B cell (primary cell): ENCODE results near the gene EVA1A. TPM values are rescaled to one million over a fixed set of nuclear protein-coding genes. Genes with fewer than 3 reads are reported as not detected.

Experiments used
- ATAC-seq: fragments of 200-7000 bp; cut with Tn5 transposase; one replicate; pipeline ENCODE4 v1.10.0; 2021; ENCODE audit warnings: low read depth, mild to moderate bottlenecking, moderate number of reproducible peaks, moderate library complexity
- CTCF ChIA-PET: fragments of 350-600 bp; sonication (Branson Sonifier 250); formaldehyde crosslinking; loops from one replicate; lab custom pipeline; 2021; ENCODE audit warnings: antibody characterized with exemption, inconsistent platforms; lab: Charles Lee
- POLR2A ChIA-PET: fragments of 350-600 bp; sonication (Branson Sonifier 250); formaldehyde crosslinking; loops from one replicate; lab custom pipeline; 2021; ENCODE audit warnings: antibody characterized with exemption; lab: Charles Lee
- DNase-seq: peaks from one replicate; pipeline ENCODE4 v3.0.0; 2013
- H2AFZ ChIP-seq: 2 replicates; pipeline ENCODE4 v1.6.1; 2012; ENCODE audit warnings: mild to moderate bottlenecking, low read depth, low read length; ENCODE audit not compliant: insufficient read depth, poor library complexity, severe bottlenecking
- H3K27ac ChIP-seq, 2 donors: 1 replicate in 1 of 2; 2 replicates in 1 of 2; pipeline ENCODE4 v1.5.1; 2012 to 2013; ENCODE audit warnings: low read length in 2 of 2, mild to moderate bottlenecking in 2 of 2, moderate library complexity in 1 of 2
- H3K27me3 ChIP-seq, 4 experiments: fragments of 200-600 bp in 1 of 4; sonication (generic) in 1 of 4; replicated peaks in 1 of 4; 1 replicate in 2 of 4; 2 replicates in 2 of 4; pipeline versions ENCODE4 v1.6.1 to v1.7.0; 2013 to 2016; ENCODE audit warnings: low read length in 3 of 4, mild to moderate bottlenecking in 2 of 4, mixed read lengths in 1 of 4, moderate library complexity in 1 of 4; ENCODE audit not compliant: insufficient read depth in 4 of 4, control insufficient read depth in 3 of 4; ENCODE audit errors: control extremely low read depth in 1 of 4
- H3K36me3 ChIP-seq, 2 experiments: replicated peaks in 1 of 2; 1 replicate in 1 of 2; 2 replicates in 1 of 2; pipeline versions ENCODE4 v1.6.1 to v1.7.1; 2013; ENCODE audit warnings: low read length in 1 of 2; ENCODE audit not compliant: insufficient read depth in 2 of 2, control insufficient read depth in 1 of 2; ENCODE audit errors: control extremely low read depth in 1 of 2, extremely low read depth in 1 of 2
- H3K4me1 ChIP-seq, 2 donors: fragments of 200-600 bp in 1 of 2; sonication (generic) in 1 of 2; 1 replicate in 1 of 2; 2 replicates in 1 of 2; pipeline versions ENCODE4 v1.5.1 to v1.6.1; 2013 to 2017; ENCODE audit warnings: low read length in 2 of 2; ENCODE audit not compliant: control insufficient read depth in 2 of 2, insufficient read depth in 2 of 2
- H3K4me2 ChIP-seq: replicated peaks from 2 replicates; pipeline ENCODE3; 2012; ENCODE audit warnings: mild to moderate bottlenecking, low read depth, low read length; ENCODE audit not compliant: poor library complexity, severe bottlenecking
- H3K4me3 ChIP-seq, 5 experiments: fragments of 200-600 bp in 1 of 5; sonication (generic) in 1 of 5; 1 replicate in 3 of 5; 2 replicates in 2 of 5; pipeline versions ENCODE4 v1.5.1 to v1.7.0; 2011 to 2016; ENCODE audit warnings: low read length in 4 of 5, mild to moderate bottlenecking in 4 of 5, low read depth in 2 of 5, control low read depth in 1 of 5, moderate library complexity in 1 of 5; ENCODE audit not compliant: insufficient read depth in 1 of 5; ENCODE audit errors: control extremely low read depth in 1 of 5, extremely low read depth in 1 of 5
- H3K79me2 ChIP-seq: fragments of 200-600 bp; sonication (generic); one replicate; pipeline ENCODE4 v1.6.0; 2016; ENCODE audit warnings: low read length; ENCODE audit not compliant: control insufficient read depth, insufficient read depth
- H3K9ac ChIP-seq: fragments of 200-600 bp; sonication (generic); 2 replicates; pipeline ENCODE4 v1.6.1; 2017; ENCODE audit warnings: mild to moderate bottlenecking, low read length, moderate library complexity
- H3K9me3 ChIP-seq, 3 donors: one replicate each; pipeline versions ENCODE4 v1.6.1 to v1.7.1; 2013; ENCODE audit warnings: low read length in 2 of 3; ENCODE audit not compliant: control insufficient read depth in 2 of 3, insufficient read depth in 1 of 3; ENCODE audit errors: control extremely low read depth in 1 of 3
- H4K20me1 ChIP-seq: 2 replicates; pipeline ENCODE4 v1.6.0; 2012; ENCODE audit warnings: mild to moderate bottlenecking, low read length; ENCODE audit not compliant: insufficient read depth, control insufficient read depth, poor library complexity, severe bottlenecking
- H3K27ac Mint-ChIP-seq: one replicate; pipeline ENCODE4 v1.8.0; 2021; ENCODE audit warnings: mixed read lengths
- H3K27me3 Mint-ChIP-seq: one replicate; pipeline ENCODE4 v1.8.0; 2021; ENCODE audit warnings: mixed read lengths
- H3K4me1 Mint-ChIP-seq: one replicate; pipeline ENCODE4 v1.8.0; 2021; ENCODE audit warnings: mixed read lengths
- H3K4me3 Mint-ChIP-seq: one replicate; pipeline ENCODE4 v1.8.0; 2021; ENCODE audit warnings: mixed read lengths
- H3K9me3 Mint-ChIP-seq: one replicate; pipeline ENCODE4 v1.8.0; 2022; ENCODE audit warnings: mixed read lengths; ENCODE audit not compliant: insufficient read depth
- EZH2 ChIP-seq: IDR thresholded peaks from 2 replicates; pipeline ENCODE4 v1.6.1; 2012; ENCODE audit warnings: borderline replicate concordance, low read depth, mild to moderate bottlenecking, moderate library complexity, low read length; ENCODE audit not compliant: insufficient read depth, poor library complexity, severe bottlenecking
- WGBS: methylation state at CpG from one replicate; pipeline ENCODE4 v1.1.5; 2013; ENCODE audit warnings: missing lambda C conversion rate; ENCODE audit not compliant: insufficient coverage; 5-methylcytosine and 5-hydroxymethylcytosine counted together
- intact Hi-C: fragments of 100-400 bp; cut with micrococcal nuclease; formaldehyde crosslinking; loops from one replicate; pipeline ENCODE4 v1.10.0; 2022
- polyA plus RNA-seq: library from polyadenylated mRNA; depleted of rRNA; stranded (reverse); fragments of >200 nt; gene quantifications from 2 replicates; pipeline ENCODE4 v1.2.3, GENCODE V29; 2012
- total RNA-seq, 2 donors: library from RNA; stranded (reverse); fragments of 120-200 nt in 1 of 2; gene quantifications; 1 replicate in 1 of 2; 2 replicates in 1 of 2; pipeline versions ENCODE4 v1.2.3 to v1.2.4, GENCODE V29; 2013 to 2022
- TF ChIP-seq, protein P1 (sequence below): fragments of 200-600 bp; IDR thresholded peaks from one replicate; pipeline ENCODE4 v1.8.0; 2022; ENCODE audit warnings: antibody characterized with exemption, mild to moderate bottlenecking

Gene EVA1A
- total and polyA plus RNA-seq, 2 donors (not counting 1 experiment from before 2014, with no cell fraction given) = not detected

DNA sequence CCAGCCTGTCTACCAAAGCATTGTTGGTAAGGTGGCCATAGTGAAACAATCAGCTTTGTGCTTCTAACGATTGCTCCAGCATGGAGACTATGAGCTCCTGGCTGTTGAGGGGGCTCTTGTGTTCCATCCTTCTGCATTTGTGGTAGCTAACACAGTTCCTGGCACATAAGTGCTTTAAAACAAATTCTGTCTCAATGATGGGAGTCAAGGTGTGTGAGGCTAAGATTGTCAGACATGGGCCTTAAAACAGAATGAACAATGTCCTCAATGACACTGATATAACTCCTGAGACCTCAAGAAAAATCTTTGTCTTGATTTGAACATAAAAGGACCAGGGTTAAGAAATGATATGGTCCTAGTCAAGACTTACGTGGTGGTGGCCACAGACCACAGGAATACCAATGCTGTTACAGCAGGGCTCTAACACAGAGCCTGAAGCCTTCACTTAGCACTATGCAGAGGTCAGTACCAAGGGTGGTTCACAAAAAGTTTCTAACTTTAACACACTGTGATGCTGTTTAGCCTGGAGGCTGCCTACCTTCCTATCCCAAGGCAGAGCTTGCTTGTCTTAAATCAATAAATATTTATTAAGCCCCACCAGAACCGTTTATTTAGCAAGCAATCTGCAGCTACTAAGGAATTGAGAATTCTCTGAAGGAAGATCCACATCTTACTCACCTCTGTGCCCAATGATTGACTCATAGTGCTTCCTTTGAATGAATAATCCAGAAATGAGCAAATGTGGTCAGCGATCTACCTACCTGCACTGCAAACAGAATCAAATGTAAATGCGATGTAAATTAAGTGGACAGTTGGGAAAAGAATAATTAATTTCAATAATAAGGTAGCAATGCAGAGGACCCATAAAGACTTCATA, 35.1 kb downstream of the EVA1A start:
- TF ChIP-seq, protein P1, sequence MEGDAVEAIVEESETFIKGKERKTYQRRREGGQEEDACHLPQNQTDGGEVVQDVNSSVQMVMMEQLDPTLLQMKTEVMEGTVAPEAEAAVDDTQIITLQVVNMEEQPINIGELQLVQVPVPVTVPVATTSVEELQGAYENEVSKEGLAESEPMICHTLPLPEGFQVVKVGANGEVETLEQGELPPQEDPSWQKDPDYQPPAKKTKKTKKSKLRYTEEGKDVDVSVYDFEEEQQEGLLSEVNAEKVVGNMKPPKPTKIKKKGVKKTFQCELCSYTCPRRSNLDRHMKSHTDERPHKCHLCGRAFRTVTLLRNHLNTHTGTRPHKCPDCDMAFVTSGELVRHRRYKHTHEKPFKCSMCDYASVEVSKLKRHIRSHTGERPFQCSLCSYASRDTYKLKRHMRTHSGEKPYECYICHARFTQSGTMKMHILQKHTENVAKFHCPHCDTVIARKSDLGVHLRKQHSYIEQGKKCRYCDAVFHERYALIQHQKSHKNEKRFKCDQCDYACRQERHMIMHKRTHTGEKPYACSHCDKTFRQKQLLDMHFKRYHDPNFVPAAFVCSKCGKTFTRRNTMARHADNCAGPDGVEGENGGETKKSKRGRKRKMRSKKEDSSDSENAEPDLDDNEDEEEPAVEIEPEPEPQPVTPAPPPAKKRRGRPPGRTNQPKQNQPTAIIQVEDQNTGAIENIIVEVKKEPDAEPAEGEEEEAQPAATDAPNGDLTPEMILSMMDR = no peak
- no peak for TF ChIP-seq EZH2
- Histone ChIP-seq H3K79me2 (no peaks in the 10 kb centered on the region), H3K9ac (no peak overlapping the region), H3K4me3 (no peak overlapping the region), H4K20me1 (no peaks in the 10 kb centered on the region), H2AFZ (no peak overlapping the region), H3K4me1 (no peaks in the 10 kb centered on the region), H3K4me2 (no peak overlapping the region), H3K27me3 (peaks cover 0 to 10% (median 4%) of the 10 kb centered on the region in 4 experiments), H3K27ac (no peak overlapping the region), H3K9me3 (no peaks in the 10 kb centered on the region), H3K36me3 (no peaks in the 10 kb centered on the region)
- no peak for DNase-seq
- ChIA-PET CTCF (no interaction called here), POLR2A (no interaction called here)
- H3K9me3 Mint-ChIP-seq = no peaks in the 10 kb centered on the region
- intact Hi-C loops = no loop called here
- no peak for ATAC-seq
- no peak overlapping the region for H3K27ac Mint-ChIP-seq
- H3K27me3 Mint-ChIP-seq = peaks cover 31% of the 10 kb centered on the region
- H3K4me1 Mint-ChIP-seq = no peaks in the 10 kb centered on the region
- WGBS = 75% methylated on average over 2 of the region's 5 CpGs
- H3K4me3 Mint-ChIP-seq = no peak overlapping the region

DNA sequence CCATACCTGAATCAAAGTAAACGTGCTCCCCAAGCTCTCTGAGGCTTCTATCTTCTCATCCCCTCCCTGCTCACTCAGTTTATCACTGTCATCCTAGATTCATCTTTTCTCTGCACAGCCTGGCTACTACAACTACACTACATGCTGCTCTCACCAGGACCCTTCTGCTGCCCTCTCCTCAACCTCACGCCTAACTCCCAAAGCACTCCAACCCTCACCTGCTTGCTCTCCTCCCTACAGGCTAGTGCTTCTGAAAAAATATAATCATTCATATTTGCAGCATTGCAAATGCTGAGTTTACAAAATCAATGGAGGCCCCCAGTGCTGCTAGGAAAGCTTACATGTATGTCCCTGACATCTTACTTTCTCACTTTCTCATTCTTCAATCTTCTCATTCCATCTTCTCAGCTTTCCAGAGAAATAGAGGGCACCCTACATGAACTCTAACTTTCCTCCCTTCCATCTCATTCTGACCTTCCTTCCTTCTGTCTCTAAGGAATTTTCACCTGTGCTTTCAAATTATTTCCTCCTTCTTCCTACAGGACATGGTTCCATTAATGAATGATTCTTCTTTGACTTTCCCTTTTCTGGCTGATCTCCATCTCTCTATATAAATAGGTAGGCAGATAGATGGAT, 36.3 kb downstream of the EVA1A start:
- H3K9me3 ChIP-seq = no peaks in the 10 kb centered on the region
- POLR2A ChIA-PET = no interaction called here
- H4K20me1 ChIP-seq = no peaks in the 10 kb centered on the region
- H3K79me2 ChIP-seq = no peaks in the 10 kb centered on the region
- intact Hi-C loops = no loop called here
- H3K4me3 Mint-ChIP-seq = no peak overlapping the region
- H3K4me3 ChIP-seq = no peak overlapping the region
- no peak for DNase-seq
- WGBS = 84% methylated on average over 2 of the region's 2 CpGs
- ATAC-seq = no peak
- peaks cover 31% of the 10 kb centered on the region for H3K27me3 Mint-ChIP-seq
- no peaks in the 10 kb centered on the region for H3K4me1 Mint-ChIP-seq
- H2AFZ ChIP-seq = no peak overlapping the region
- CTCF ChIA-PET = no interaction called here
- no peak overlapping the region for H3K27ac ChIP-seq
- H3K4me2 ChIP-seq = no peak overlapping the region
- H3K9me3 Mint-ChIP-seq = no peaks in the 10 kb centered on the region
- H3K9ac ChIP-seq = no peak overlapping the region
- H3K4me1 ChIP-seq = no peaks in the 10 kb centered on the region
- H3K36me3 ChIP-seq = no peaks in the 10 kb centered on the region
- TF ChIP-seq, protein P1 = no peak
- no peak for TF ChIP-seq EZH2
- no peak overlapping the region for H3K27ac Mint-ChIP-seq
- peaks cover 0 to 10% (median 4%) of the 10 kb centered on the region in 4 experiments for H3K27me3 ChIP-seq
